GM23338 (cell line): ENCODE measurements around the gene MINDY1. TPM values are rescaled to one million over a fixed set of nuclear protein-coding genes. Genes with fewer than 3 reads are reported as not detected.

Experiments used
- ATAC-seq: fragments of 200-7000 bp; cut with Tn5 transposase; 3 replicates; pipeline ENCODE4 v1.9.1; 2020
- DNase-seq: peaks from one replicate; pipeline ENCODE4 v3.0.0-alpha.2; 2015; ENCODE audit warnings: low spot score
- H2AFZ ChIP-seq: fragments of 200-600 bp; sonication (generic); 2 replicates; pipeline ENCODE4 v1.8.0; 2016; ENCODE audit warnings: antibody characterized with exemption, mild to moderate bottlenecking, moderate library complexity
- H3F3A ChIP-seq: fragments of 200-600 bp; sonication (generic); replicated peaks from 2 replicates; pipeline ENCODE4 v1.8.0; 2017; ENCODE audit warnings: antibody characterized with exemption, mixed run types, low read depth
- H3K27ac ChIP-seq: fragments of 200-600 bp; sonication (generic); 2 replicates; pipeline ENCODE4 v1.6.1; 2016; ENCODE audit warnings: low read depth
- H3K27me3 ChIP-seq: fragments of 200-600 bp; sonication (generic); 2 replicates; pipeline ENCODE4 v1.8.0; 2016; ENCODE audit warnings: mild to moderate bottlenecking, mixed run types, moderate library complexity; ENCODE audit not compliant: insufficient read depth
- H3K36me3 ChIP-seq: fragments of 200-600 bp; sonication (generic); 2 replicates; pipeline ENCODE4 v1.8.0; 2016; ENCODE audit warnings: mild to moderate bottlenecking; ENCODE audit not compliant: insufficient read depth
- H3K4me1 ChIP-seq: fragments of 200-600 bp; sonication (generic); 2 replicates; pipeline ENCODE4 v1.8.0; 2016; ENCODE audit warnings: mild to moderate bottlenecking, moderate library complexity; ENCODE audit not compliant: insufficient read depth
- H3K4me2 ChIP-seq: fragments of 200-600 bp; sonication (generic); 2 replicates; pipeline ENCODE4 v1.7.1; 2017; ENCODE audit warnings: mixed run types
- H3K4me3 ChIP-seq: fragments of 200-600 bp; sonication (generic); 2 replicates; pipeline ENCODE4 v1.6.1; 2016; ENCODE audit warnings: mixed run types
- H3K79me2 ChIP-seq: fragments of 200-600 bp; sonication (generic); replicated peaks from 2 replicates; pipeline ENCODE4 v1.8.0; 2017; ENCODE audit warnings: mild to moderate bottlenecking; ENCODE audit not compliant: insufficient read depth
- H3K9me2 ChIP-seq: fragments of 200-600 bp; sonication (generic); 2 replicates; pipeline ENCODE4 v1.8.0; 2017; ENCODE audit not compliant: insufficient read depth
- H4K20me1 ChIP-seq: fragments of 200-600 bp; sonication (generic); replicated peaks from 2 replicates; pipeline ENCODE4 v1.8.0; 2017; ENCODE audit warnings: mild to moderate bottlenecking; ENCODE audit not compliant: insufficient read depth
- H3K27ac Mint-ChIP-seq: 2 replicates; pipeline ENCODE4 v1.8.0; 2020; ENCODE audit warnings: inconsistent platforms, mild to moderate bottlenecking, moderate library complexity, mixed read lengths
- H3K27me3 Mint-ChIP-seq: 3 replicates; pipeline ENCODE4 v1.8.0; 2022; ENCODE audit warnings: low read depth, mild to moderate bottlenecking, moderate library complexity, mixed read lengths, inconsistent platforms; ENCODE audit not compliant: insufficient read depth, poor library complexity
- H3K36me3 Mint-ChIP-seq: 3 replicates; pipeline ENCODE4 v1.8.0; 2021; ENCODE audit warnings: low read depth, mild to moderate bottlenecking, inconsistent platforms, moderate library complexity, mixed read lengths
- H3K4me1 Mint-ChIP-seq: 3 replicates; pipeline ENCODE4 v1.8.0; 2020; ENCODE audit warnings: mild to moderate bottlenecking, inconsistent platforms, mixed read lengths
- H3K4me3 Mint-ChIP-seq: 3 replicates; pipeline ENCODE4 v1.8.0; 2021; ENCODE audit warnings: moderate library complexity, mild to moderate bottlenecking, inconsistent platforms, mixed read lengths
- H3K9me3 Mint-ChIP-seq: 3 replicates; pipeline ENCODE4 v1.8.0; 2020; ENCODE audit warnings: moderate library complexity, mild to moderate bottlenecking, inconsistent platforms, mixed read lengths
- CTCF ChIP-seq, 2 experiments: fragments of 200-600 bp in 1 of 2; sonication (generic) in 1 of 2; conservative IDR thresholded peaks; 2 replicates each; pipeline versions ENCODE4 v1.5.1 to v1.6.1; 2016 to 2017; ENCODE audit warnings: antibody characterized with exemption in 2 of 2, low read depth in 2 of 2, mild to moderate bottlenecking in 2 of 2, moderate library complexity in 1 of 2
- ETS1 ChIP-seq: IDR thresholded peaks from 2 replicates; pipeline ENCODE4 v1.6.1; 2016; ENCODE audit warnings: antibody characterized with exemption
- EZH2phosphoT487 ChIP-seq: fragments of 200-600 bp; sonication (generic); IDR thresholded peaks from one replicate; pipeline ENCODE4 v1.8.1; 2018; ENCODE audit warnings: antibody characterized with exemption; ENCODE audit not compliant: unreplicated experiment
- JUNB ChIP-seq: IDR thresholded peaks from one replicate; pipeline ENCODE4 v1.6.1; 2016; ENCODE audit warnings: antibody characterized with exemption; ENCODE audit not compliant: unreplicated experiment
- NANOG ChIP-seq: IDR thresholded peaks from 2 replicates; pipeline ENCODE4 v1.6.1; 2016; ENCODE audit warnings: antibody characterized with exemption, borderline replicate concordance
- POLR2AphosphoS5 ChIP-seq: IDR thresholded peaks from 2 replicates; pipeline ENCODE4 v1.6.1; 2016; ENCODE audit warnings: antibody characterized with exemption, low read depth
- STAT1 ChIP-seq: IDR thresholded peaks from one replicate; pipeline ENCODE4 v1.6.1; 2016; ENCODE audit warnings: antibody characterized with exemption; ENCODE audit not compliant: unreplicated experiment
- ZNF114 ChIP-seq: fragments of 250-450 bp; sonication (Bioruptor Pico); IDR thresholded peaks from 2 replicates; pipeline ENCODE4 v1.5.0; 2020; ENCODE audit warnings: mild to moderate bottlenecking, moderate library complexity
- ZNF331 ChIP-seq: fragments of 250-450 bp; sonication (Bioruptor Pico); IDR thresholded peaks from 2 replicates; pipeline ENCODE4 v1.5.0; 2020; ENCODE audit warnings: low read depth, mild to moderate bottlenecking, moderate library complexity
- ZNF462 ChIP-seq: fragments of 250-450 bp; sonication (Bioruptor Pico); IDR thresholded peaks from 2 replicates; pipeline ENCODE4 v1.5.0; 2020; ENCODE audit warnings: mild to moderate bottlenecking, moderate library complexity
- polyA plus RNA-seq: library from polyadenylated mRNA; unstranded; fragments of >200 nt; fragmentation: Nextera tagmentation; extraction: Ambion mirVana; gene quantifications from 2 replicates; pipeline ENCODE4 v1.2.1, GENCODE V29; 2016
- total RNA-seq: library from RNA; depleted of rRNA; stranded (reverse); fragments of >200 nt; shearing (Covaris generic); gene quantifications from 2 replicates; pipeline ENCODE4 v1.2.3, GENCODE V29; 2014
- TF ChIP-seq, protein P1 (sequence below): IDR thresholded peaks from one replicate; pipeline ENCODE4 v1.6.1; 2018; ENCODE audit warnings: antibody characterized with exemption; ENCODE audit not compliant: unreplicated experiment

The MINDY1 gene
- total and polyA plus RNA-seq, 2 experiments from 2014 or later, result 4.5 to 10.3 TPM

GRCh38 chr1:151055581-151055980 lies 48.9 kb upstream of the MINDY1 start:
- H3K27ac ChIP-seq, result no peak overlapping the region
- H3K27me3 Mint-ChIP-seq, result peaks cover 14% of the 10 kb centered on the region
- H3K4me1 ChIP-seq, result peaks cover 15% of the 10 kb centered on the region; the same call in 1 of the 2 replicates
- H3K9me3 Mint-ChIP-seq, result no peaks in the 10 kb centered on the region; the same call in 2 of the 3 replicates
- ATAC-seq, result no peak
- no peak for DNase-seq
- peaks cover 25% of the 10 kb centered on the region for H3K4me1 Mint-ChIP-seq
- no peak overlapping the region for H3K4me3 ChIP-seq
- TF ChIP-seq CTCF (conservative IDR thresholded peaks at IDR 0.05; ENCODE audit: low read depth in 2 of 2), result no peak
- no peak for TF ChIP-seq ZNF331 (CRISPR knock-in tag)
- TF ChIP-seq JUNB, result no peak
- no peak for TF ChIP-seq STAT1
- TF ChIP-seq POLR2AphosphoS5, result no peak
- TF ChIP-seq, protein P1, sequence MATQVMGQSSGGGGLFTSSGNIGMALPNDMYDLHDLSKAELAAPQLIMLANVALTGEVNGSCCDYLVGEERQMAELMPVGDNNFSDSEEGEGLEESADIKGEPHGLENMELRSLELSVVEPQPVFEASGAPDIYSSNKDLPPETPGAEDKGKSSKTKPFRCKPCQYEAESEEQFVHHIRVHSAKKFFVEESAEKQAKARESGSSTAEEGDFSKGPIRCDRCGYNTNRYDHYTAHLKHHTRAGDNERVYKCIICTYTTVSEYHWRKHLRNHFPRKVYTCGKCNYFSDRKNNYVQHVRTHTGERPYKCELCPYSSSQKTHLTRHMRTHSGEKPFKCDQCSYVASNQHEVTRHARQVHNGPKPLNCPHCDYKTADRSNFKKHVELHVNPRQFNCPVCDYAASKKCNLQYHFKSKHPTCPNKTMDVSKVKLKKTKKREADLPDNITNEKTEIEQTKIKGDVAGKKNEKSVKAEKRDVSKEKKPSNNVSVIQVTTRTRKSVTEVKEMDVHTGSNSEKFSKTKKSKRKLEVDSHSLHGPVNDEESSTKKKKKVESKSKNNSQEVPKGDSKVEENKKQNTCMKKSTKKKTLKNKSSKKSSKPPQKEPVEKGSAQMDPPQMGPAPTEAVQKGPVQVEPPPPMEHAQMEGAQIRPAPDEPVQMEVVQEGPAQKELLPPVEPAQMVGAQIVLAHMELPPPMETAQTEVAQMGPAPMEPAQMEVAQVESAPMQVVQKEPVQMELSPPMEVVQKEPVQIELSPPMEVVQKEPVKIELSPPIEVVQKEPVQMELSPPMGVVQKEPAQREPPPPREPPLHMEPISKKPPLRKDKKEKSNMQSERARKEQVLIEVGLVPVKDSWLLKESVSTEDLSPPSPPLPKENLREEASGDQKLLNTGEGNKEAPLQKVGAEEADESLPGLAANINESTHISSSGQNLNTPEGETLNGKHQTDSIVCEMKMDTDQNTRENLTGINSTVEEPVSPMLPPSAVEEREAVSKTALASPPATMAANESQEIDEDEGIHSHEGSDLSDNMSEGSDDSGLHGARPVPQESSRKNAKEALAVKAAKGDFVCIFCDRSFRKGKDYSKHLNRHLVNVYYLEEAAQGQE, result no peak
- TF ChIP-seq ZNF462 (CRISPR knock-in tag), result no peak
- no peak for TF ChIP-seq ETS1
- TF ChIP-seq NANOG, result no peak
- TF ChIP-seq EZH2phosphoT487, result no peak
- no peak for TF ChIP-seq ZNF114
- peaks cover 46% of the 10 kb centered on the region for H3K79me2 ChIP-seq
- H2AFZ ChIP-seq, result no peak overlapping the region
- peaks cover 30% of the 10 kb centered on the region for H4K20me1 ChIP-seq
- H3F3A ChIP-seq, result peaks cover 28% of the 10 kb centered on the region; the same call in 1 of the 2 replicates
- H3K4me3 Mint-ChIP-seq, result no peak overlapping the region
- H3K36me3 ChIP-seq, result peaks cover 46% of the 10 kb centered on the region
- H3K9me2 ChIP-seq, result no peaks in the 10 kb centered on the region
- H3K27ac Mint-ChIP-seq, result no peak overlapping the region
- H3K4me2 ChIP-seq, result no peak overlapping the region
- H3K36me3 Mint-ChIP-seq, result peaks cover 68% of the 10 kb centered on the region
- no peaks in the 10 kb centered on the region for H3K27me3 ChIP-seq
